Endothelial cell of umbilical vein (primary cell): Measurements from ENCODE around the gene VRK1. TPM values are rescaled to one million over a fixed set of nuclear protein-coding genes. Genes with fewer than 3 reads are reported as not detected.

Source experiments
- BruUV-seq: library from RNA; stranded (reverse); fragments of 400-500 nt; replicated peaks from 2 replicates; lab custom pipeline; 2021; lab: Mats Ljungman, UMichigan
- CTCF ChIA-PET: fragments of 300-600, 350-600 bp; sonication (Branson Sonifier 250); formaldehyde crosslinking; loops from one replicate; lab custom pipeline; 2021; ENCODE audit warnings: antibody characterized with exemption, inconsistent platforms; lab: Charles Lee
- POLR2A ChIA-PET: fragments of 300-600, 350-600 bp; sonication (Branson Sonifier 250); formaldehyde crosslinking; loops from one replicate; lab custom pipeline; 2021; ENCODE audit warnings: antibody characterized with exemption, inconsistent platforms; lab: Charles Lee
- DNase-seq: peaks from one replicate; pipeline ENCODE4 v3.0.0-alpha.2; 2011; ENCODE audit warnings: low read depth, low spot score
- FAIRE-seq: peaks from 2 replicates; lab custom pipeline; 2011; peaks lifted over from hg19 to GRCh38; lab: Jason Lieb, UNC
- H2AFZ ChIP-seq: 2 replicates; pipeline ENCODE4 v1.6.0; 2012; ENCODE audit warnings: low read depth, low read length, control low read depth, inconsistent platforms
- H3K27ac ChIP-seq: 2 replicates; pipeline ENCODE4 v1.5.1; 2011; ENCODE audit warnings: low read depth, mild to moderate bottlenecking, control low read depth, low read length, moderate library complexity; ENCODE audit not compliant: insufficient read depth
- H3K27me3 ChIP-seq, 2 experiments: 2 replicates each; pipeline versions ENCODE4 v1.6.0 to v1.6.1; 2011; ENCODE audit warnings: low read length in 2 of 2, mixed read lengths in 1 of 2; ENCODE audit not compliant: control insufficient read depth in 2 of 2, insufficient read depth in 2 of 2
- H3K36me3 ChIP-seq, 2 experiments: 2 replicates in 1 of 2; 3 replicates in 1 of 2; pipeline ENCODE4 v1.5.1; 2011; ENCODE audit warnings: low read length in 2 of 2, mild to moderate bottlenecking in 1 of 2, moderate library complexity in 1 of 2; ENCODE audit not compliant: control insufficient read depth in 2 of 2, insufficient read depth in 2 of 2; ENCODE audit errors: extremely low read depth in 1 of 2
- H3K4me1 ChIP-seq: 3 replicates; pipeline ENCODE4 v1.5.1; 2011; ENCODE audit warnings: mild to moderate bottlenecking, low read length; ENCODE audit not compliant: control insufficient read depth, insufficient read depth; ENCODE audit errors: extremely low read depth
- H3K4me2 ChIP-seq: 2 replicates; pipeline ENCODE4 v1.6.1; 2011; ENCODE audit warnings: low read length, control low read depth, mixed read lengths; ENCODE audit not compliant: insufficient read depth
- H3K4me3 ChIP-seq, 3 experiments: fragments of 200-600 bp in 1 of 3; sonication (generic), shearing (Covaris generic) in 1 of 3; replicated peaks in 1 of 3; 2 replicates each; pipeline ENCODE4 v1.5.1; 2011 to 2016; ENCODE audit warnings: control low read depth in 3 of 3, low read length in 3 of 3, mild to moderate bottlenecking in 2 of 3, inconsistent platforms in 1 of 3, low read depth in 1 of 3, moderate library complexity in 1 of 3; ENCODE audit not compliant: insufficient read depth in 1 of 3
- H3K79me2 ChIP-seq: 2 replicates; pipeline ENCODE4 v1.6.0; 2012; ENCODE audit warnings: low read length, inconsistent platforms; ENCODE audit not compliant: control insufficient read depth, insufficient read depth
- H3K9ac ChIP-seq: replicated peaks from 2 replicates; pipeline ENCODE3; 2011; ENCODE audit warnings: low read length, control low read depth; ENCODE audit not compliant: insufficient read depth; ENCODE audit errors: extremely low read depth
- H3K9me1 ChIP-seq: replicated peaks from 3 replicates; pipeline ENCODE4 v1.6.0; 2011; ENCODE audit warnings: mild to moderate bottlenecking, low read length; ENCODE audit not compliant: control insufficient read depth, insufficient read depth; ENCODE audit errors: extremely low read depth
- H3K9me3 ChIP-seq: replicated peaks from 2 replicates; pipeline ENCODE4 v1.5.1; 2012; ENCODE audit warnings: low read length, inconsistent platforms; ENCODE audit not compliant: control insufficient read depth, insufficient read depth
- H4K20me1 ChIP-seq: replicated peaks from 2 replicates; pipeline ENCODE3; 2011; ENCODE audit warnings: mild to moderate bottlenecking, low read length; ENCODE audit not compliant: control insufficient read depth, insufficient read depth; ENCODE audit errors: extremely low read depth
- EZH2 ChIP-seq: IDR thresholded peaks from 2 replicates; pipeline ENCODE4 v1.6.1; 2012; ENCODE audit warnings: borderline replicate concordance, low read depth, mild to moderate bottlenecking, moderate library complexity, low read length, inconsistent platforms; ENCODE audit not compliant: severe bottlenecking
- FOS ChIP-seq: IDR thresholded peaks from 2 replicates; pipeline ENCODE4 v1.6.1; 2011; ENCODE audit warnings: mild to moderate bottlenecking, low read length, moderate library complexity, borderline replicate concordance; ENCODE audit not compliant: insufficient read depth
- GATA2 ChIP-seq: IDR thresholded peaks from 2 replicates; pipeline ENCODE4 v1.7.0; 2011; ENCODE audit warnings: low read depth, mild to moderate bottlenecking, moderate library complexity, mixed read lengths, low read length; ENCODE audit not compliant: insufficient read length, insufficient read depth
- JUN ChIP-seq: IDR thresholded peaks from 2 replicates; pipeline ENCODE4 v1.6.1; 2011; ENCODE audit warnings: borderline replicate concordance, low read depth; ENCODE audit not compliant: insufficient read length, insufficient read depth
- MYC ChIP-seq: IDR thresholded peaks from one replicate; pipeline ENCODE4 v1.6.1; 2011; ENCODE audit warnings: mild to moderate bottlenecking, low read depth, low read length
- POLR2A ChIP-seq: IDR thresholded peaks from 2 replicates; pipeline ENCODE4 v1.6.1; 2012; ENCODE audit warnings: low read depth, mild to moderate bottlenecking, control low read depth, low read length
- POLR2AphosphoS5 ChIP-seq: IDR thresholded peaks from 2 replicates; pipeline ENCODE4 v1.6.1; 2012; ENCODE audit warnings: low read depth, mild to moderate bottlenecking, control low read depth, low read length, moderate library complexity; ENCODE audit not compliant: insufficient read depth
- dilution Hi-C: fragments of 300-500 bp; cut with MboI; formaldehyde crosslinking; loops from one replicate; pipeline ENCODE4 v1.15.0; 2019; ENCODE audit warnings: low sequenced_read_pairs; ENCODE audit not compliant: extremely low pct_ligation_motif_present
- intact Hi-C: fragments of 100-400 bp; cut with micrococcal nuclease; formaldehyde crosslinking; loops from one replicate; pipeline ENCODE4 v1.10.0; 2022
- polyA plus RNA-seq, 4 experiments: library from polyadenylated mRNA; depleted of rRNA in 3 of 4; stranded (reverse) in 3 of 4; unstranded in 1 of 4; fragments of >200 nt; gene quantifications; 2 replicates each; pipeline versions ENCODE4 v1.2.1 to v1.2.3, GENCODE V29; 2011 to 2012; ENCODE audit warnings: missing spikeins in 1 of 4
- total RNA-seq: library from RNA; stranded (reverse); gene quantifications from 2 replicates; pipeline ENCODE4 v1.2.3, GENCODE V29; 2021
- TF ChIP-seq, protein P1 (sequence below): IDR thresholded peaks from 2 replicates; pipeline ENCODE4 v1.6.1; 2011; ENCODE audit not compliant: insufficient read depth, insufficient read length
- TF ChIP-seq, protein P2 (sequence below), 2 donors: IDR thresholded peaks; 1 replicate in 1 of 2; 2 replicates in 1 of 2; pipeline ENCODE4 v1.5.1; 2011; ENCODE audit warnings: low read length in 2 of 2, mild to moderate bottlenecking in 2 of 2, moderate library complexity in 2 of 2, control low read depth in 1 of 2, inconsistent platforms in 1 of 2, low read depth in 1 of 2; ENCODE audit not compliant: insufficient read depth in 1 of 2; ENCODE audit errors: extremely low read depth in 1 of 2

The VRK1 gene
- total and polyA plus RNA-seq, 2 donors (not counting 3 experiments of a cell fraction or from before 2014, with no cell fraction given): 7.1 to 31.7 TPM

DNA sequence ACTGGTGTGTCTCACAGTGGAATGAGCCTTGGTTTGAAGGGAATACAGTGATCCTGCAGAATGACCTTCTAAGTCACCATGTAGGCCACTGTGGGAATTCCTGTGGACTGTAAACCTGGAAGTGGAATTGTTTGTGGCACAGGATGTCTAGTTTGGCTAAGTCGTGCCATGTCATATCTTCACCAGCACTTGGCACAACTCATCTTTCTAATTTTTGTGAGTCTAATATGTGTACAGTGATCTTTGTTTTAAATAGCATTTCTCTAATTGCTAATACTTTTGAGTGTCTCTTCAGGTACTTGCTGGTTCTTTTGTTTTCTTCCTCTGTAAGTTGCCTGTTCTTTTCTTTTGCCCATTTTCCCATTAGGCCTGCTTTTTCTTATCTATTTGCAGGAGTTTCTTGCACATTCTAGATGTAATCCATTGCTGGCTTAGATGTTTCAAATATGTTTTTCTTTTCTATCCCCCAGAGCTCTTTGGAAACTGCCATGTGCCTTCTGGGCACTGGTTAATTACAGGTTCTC is 112.7 kb downstream of the VRK1 start:
- Histone ChIP-seq H3K4me2 (no peak overlapping the region), H3K9me3 (no peaks in the 10 kb centered on the region), H3K4me3 (no peak overlapping the region), H3K27me3 (no peaks in the 10 kb centered on the region), H3K4me1 (no peaks in the 10 kb centered on the region), H3K36me3 (no peaks in the 10 kb centered on the region), H3K79me2 (no peaks in the 10 kb centered on the region), H2AFZ (no peak overlapping the region), H4K20me1 (no peaks in the 10 kb centered on the region), H3K27ac (no peak overlapping the region), H3K9me1 (no peaks in the 10 kb centered on the region), H3K9ac (no peak overlapping the region)
- ChIA-PET CTCF (no interaction called here), POLR2A (no interaction called here)
- FAIRE-seq (no peak), DNase-seq (no peak)
- no peak for TF ChIP-seq GATA2
- TF ChIP-seq MYC: no peak
- TF ChIP-seq, protein P1, sequence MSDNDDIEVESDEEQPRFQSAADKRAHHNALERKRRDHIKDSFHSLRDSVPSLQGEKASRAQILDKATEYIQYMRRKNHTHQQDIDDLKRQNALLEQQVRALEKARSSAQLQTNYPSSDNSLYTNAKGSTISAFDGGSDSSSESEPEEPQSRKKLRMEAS: no peak
- TF ChIP-seq FOS: no peak
- no peak for TF ChIP-seq POLR2AphosphoS5
- TF ChIP-seq EZH2: no peak
- TF ChIP-seq POLR2A: no peak
- TF ChIP-seq, protein P2, sequence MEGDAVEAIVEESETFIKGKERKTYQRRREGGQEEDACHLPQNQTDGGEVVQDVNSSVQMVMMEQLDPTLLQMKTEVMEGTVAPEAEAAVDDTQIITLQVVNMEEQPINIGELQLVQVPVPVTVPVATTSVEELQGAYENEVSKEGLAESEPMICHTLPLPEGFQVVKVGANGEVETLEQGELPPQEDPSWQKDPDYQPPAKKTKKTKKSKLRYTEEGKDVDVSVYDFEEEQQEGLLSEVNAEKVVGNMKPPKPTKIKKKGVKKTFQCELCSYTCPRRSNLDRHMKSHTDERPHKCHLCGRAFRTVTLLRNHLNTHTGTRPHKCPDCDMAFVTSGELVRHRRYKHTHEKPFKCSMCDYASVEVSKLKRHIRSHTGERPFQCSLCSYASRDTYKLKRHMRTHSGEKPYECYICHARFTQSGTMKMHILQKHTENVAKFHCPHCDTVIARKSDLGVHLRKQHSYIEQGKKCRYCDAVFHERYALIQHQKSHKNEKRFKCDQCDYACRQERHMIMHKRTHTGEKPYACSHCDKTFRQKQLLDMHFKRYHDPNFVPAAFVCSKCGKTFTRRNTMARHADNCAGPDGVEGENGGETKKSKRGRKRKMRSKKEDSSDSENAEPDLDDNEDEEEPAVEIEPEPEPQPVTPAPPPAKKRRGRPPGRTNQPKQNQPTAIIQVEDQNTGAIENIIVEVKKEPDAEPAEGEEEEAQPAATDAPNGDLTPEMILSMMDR (IDR thresholded peaks at IDR 0.05; ENCODE audit: extremely low read depth in 1 of 2, insufficient read depth in 1 of 2, low read depth in 1 of 2, low read length in 2 of 2): no peak
- no peak for TF ChIP-seq JUN
- intact Hi-C loops: no loop called here
- dilution Hi-C loops: no loop called here
- no TSS peak for BruUV-seq
